PC-9 (cell line): Measurements from ENCODE around the gene IL23R. TPM values are rescaled to one million over a fixed set of nuclear protein-coding genes. Genes with fewer than 3 reads are reported as not detected.

Experiments used
- BruUV-seq: library from RNA; stranded (reverse); fragments of 400-500 nt; replicated peaks from 2 replicates; lab custom pipeline; 2021; lab: Mats Ljungman, UMichigan
- CTCF ChIA-PET: fragments of 300-600 bp; sonication (Branson Sonifier 250); formaldehyde crosslinking; loops from one replicate; lab custom pipeline; 2022; ENCODE audit warnings: antibody characterized with exemption; lab: Charles Lee
- POLR2A ChIA-PET: fragments of 300-600 bp; sonication (Branson Sonifier 250); formaldehyde crosslinking; loops from one replicate; lab custom pipeline; 2022; ENCODE audit warnings: antibody characterized with exemption; ENCODE audit not compliant: unreplicated experiment; lab: Charles Lee
- DNase-seq, 2 experiments: peaks; one replicate each; pipeline versions ENCODE4 v3.0.0 to v3.0.0-alpha.2; 2015 to 2022; ENCODE audit warnings: mixed read lengths in 1 of 2
- H2AFZ ChIP-seq: fragments of 200-600 bp; sonication (generic); 2 replicates; pipeline ENCODE4 v1.8.1; 2017; ENCODE audit warnings: antibody characterized with exemption
- H3F3A ChIP-seq: fragments of 200-600 bp; sonication (generic); 2 replicates; pipeline ENCODE4 v1.8.1; 2017; ENCODE audit warnings: antibody characterized with exemption, mild to moderate bottlenecking, low read depth; ENCODE audit not compliant: insufficient read depth
- H3K27ac ChIP-seq: fragments of 200-600 bp; sonication (generic); 2 replicates; pipeline ENCODE4 v1.6.1; 2016; ENCODE audit warnings: mixed run types
- H3K27me3 ChIP-seq: fragments of 200-600 bp; sonication (generic); 2 replicates; pipeline ENCODE4 v1.6.1; 2016; ENCODE audit warnings: low read depth, mixed run types; ENCODE audit not compliant: insufficient read depth
- H3K36me3 ChIP-seq: fragments of 200-600 bp; sonication (generic); 2 replicates; pipeline ENCODE4 v1.6.1; 2016; ENCODE audit warnings: low read depth, mixed run types
- H3K4me1 ChIP-seq: fragments of 200-600 bp; sonication (generic); replicated peaks from 2 replicates; pipeline ENCODE4 v1.6.1; 2016; ENCODE audit warnings: mixed run types; ENCODE audit not compliant: insufficient read depth
- H3K4me2 ChIP-seq: fragments of 200-600 bp; sonication (generic); 2 replicates; pipeline ENCODE4 v1.6.1; 2017; ENCODE audit warnings: mixed run types
- H3K4me3 ChIP-seq: fragments of 200-600 bp; sonication (generic); 2 replicates; pipeline ENCODE4 v1.6.1; 2016; ENCODE audit warnings: mixed run types
- H3K79me2 ChIP-seq: fragments of 200-600 bp; sonication (generic); 2 replicates; pipeline ENCODE4 v1.6.1; 2017; ENCODE audit warnings: low read depth, mixed run types
- H3K9me2 ChIP-seq: fragments of 200-600 bp; sonication (generic); 2 replicates; pipeline ENCODE4 v1.8.1; 2017; ENCODE audit warnings: mild to moderate bottlenecking; ENCODE audit not compliant: insufficient read depth
- H3K9me3 ChIP-seq: fragments of 200-600 bp; sonication (generic); 2 replicates; pipeline ENCODE4 v1.8.1; 2016; ENCODE audit warnings: low read depth; ENCODE audit not compliant: insufficient read depth
- H4K20me1 ChIP-seq: fragments of 200-600 bp; sonication (generic); 2 replicates; pipeline ENCODE4 v1.8.1; 2017; ENCODE audit not compliant: insufficient read depth
- CTCF ChIP-seq: fragments of 200-600 bp; sonication (generic); conservative IDR thresholded peaks from 2 replicates; pipeline ENCODE4 v1.6.1; 2017; ENCODE audit warnings: mixed run types, antibody characterized with exemption, mild to moderate bottlenecking, moderate library complexity
- EZH2 ChIP-seq: fragments of 200-600 bp; sonication (generic); IDR thresholded peaks from 2 replicates; pipeline ENCODE4 v1.8.0; 2017; ENCODE audit warnings: antibody characterized with exemption, low read depth
- intact Hi-C: fragments of 100-400 bp; cut with micrococcal nuclease; formaldehyde crosslinking; loops from one replicate; pipeline ENCODE4 v1.10.0; 2022; ENCODE audit not compliant: unreplicated experiment
- total RNA-seq: library from RNA; stranded (reverse); gene quantifications from 2 replicates; pipeline ENCODE4 v1.2.3, GENCODE V29; 2021

IL23R gene
- total RNA-seq, 1 experiment from 2014 or later, result not detected

DNA sequence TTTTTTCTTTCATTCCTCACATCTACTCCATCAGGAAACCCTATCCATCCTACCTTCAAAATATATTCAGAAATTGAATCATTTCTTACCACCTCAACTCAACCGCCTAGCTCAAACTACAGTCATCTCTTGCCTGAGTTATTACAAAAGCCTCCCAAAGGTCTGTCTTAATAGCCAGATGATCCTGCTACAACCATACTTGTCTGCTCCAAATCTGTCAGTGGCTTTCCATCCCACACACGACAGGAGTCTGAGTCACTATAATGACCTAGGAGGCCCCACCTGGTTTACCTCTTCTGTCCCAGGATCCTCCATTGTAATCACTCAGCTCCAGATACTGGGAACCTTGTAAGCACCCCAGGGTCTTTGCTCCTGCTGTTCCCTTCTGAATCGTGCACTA is 104.3 kb downstream of the IL23R start:
- BruUV-seq, result no TSS peak
- no peaks in the 10 kb centered on the region for H3K4me1 ChIP-seq
- H3K27me3 ChIP-seq, result no peaks in the 10 kb centered on the region
- no peaks in the 10 kb centered on the region for H4K20me1 ChIP-seq
- no peaks in the 10 kb centered on the region for H3K9me2 ChIP-seq
- no peaks in the 10 kb centered on the region for H3K36me3 ChIP-seq
- ChIA-PET CTCF (no interaction called here), POLR2A (no interaction called here)
- no peaks in the 10 kb centered on the region for H3F3A ChIP-seq
- H3K4me2 ChIP-seq, result no peak overlapping the region
- no peak overlapping the region for H3K4me3 ChIP-seq
- H2AFZ ChIP-seq, result no peak overlapping the region
- no peak for DNase-seq
- H3K79me2 ChIP-seq, result no peaks in the 10 kb centered on the region
- H3K9me3 ChIP-seq, result no peaks in the 10 kb centered on the region
- TF ChIP-seq EZH2 (no peak), CTCF (no peak)
- intact Hi-C loops, result no loop called here
- no peak overlapping the region for H3K27ac ChIP-seq

DNA sequence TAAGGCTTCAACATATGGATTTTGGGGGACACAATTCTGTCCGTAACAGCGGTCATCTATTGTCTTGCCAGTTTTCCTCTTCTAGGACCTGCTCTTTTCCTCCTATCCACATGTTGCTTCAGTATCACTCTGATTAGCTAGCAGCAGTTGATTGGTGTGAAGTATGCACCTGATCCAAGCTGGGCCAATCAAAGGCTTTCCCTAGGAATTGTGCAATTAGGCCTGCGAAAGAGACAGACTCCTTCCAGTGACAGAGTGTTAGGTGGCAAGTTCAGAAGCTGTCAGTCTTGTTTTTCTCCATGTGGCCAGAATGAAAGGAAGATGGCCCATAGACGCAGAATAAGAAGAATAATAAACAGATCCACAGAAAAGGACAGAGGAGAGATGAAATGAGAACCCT is 107.3 kb downstream of the IL23R start:
- TF ChIP-seq CTCF (no peak), EZH2 (no peak)
- DNase-seq, result no peak
- H3K79me2 ChIP-seq, result no peaks in the 10 kb centered on the region
- no peak overlapping the region for H2AFZ ChIP-seq
- H3K27ac ChIP-seq, result no peak overlapping the region
- no peaks in the 10 kb centered on the region for H3K4me1 ChIP-seq
- no peaks in the 10 kb centered on the region for H3F3A ChIP-seq
- no peaks in the 10 kb centered on the region for H3K9me3 ChIP-seq
- ChIA-PET CTCF (no interaction called here), POLR2A (no interaction called here)
- H3K4me3 ChIP-seq, result no peak overlapping the region
- no TSS peak for BruUV-seq
- H4K20me1 ChIP-seq, result no peaks in the 10 kb centered on the region
- no peak overlapping the region for H3K4me2 ChIP-seq
- no peaks in the 10 kb centered on the region for H3K36me3 ChIP-seq
- intact Hi-C loops, result no loop called here
- H3K9me2 ChIP-seq, result no peaks in the 10 kb centered on the region
- H3K27me3 ChIP-seq, result no peaks in the 10 kb centered on the region

DNA sequence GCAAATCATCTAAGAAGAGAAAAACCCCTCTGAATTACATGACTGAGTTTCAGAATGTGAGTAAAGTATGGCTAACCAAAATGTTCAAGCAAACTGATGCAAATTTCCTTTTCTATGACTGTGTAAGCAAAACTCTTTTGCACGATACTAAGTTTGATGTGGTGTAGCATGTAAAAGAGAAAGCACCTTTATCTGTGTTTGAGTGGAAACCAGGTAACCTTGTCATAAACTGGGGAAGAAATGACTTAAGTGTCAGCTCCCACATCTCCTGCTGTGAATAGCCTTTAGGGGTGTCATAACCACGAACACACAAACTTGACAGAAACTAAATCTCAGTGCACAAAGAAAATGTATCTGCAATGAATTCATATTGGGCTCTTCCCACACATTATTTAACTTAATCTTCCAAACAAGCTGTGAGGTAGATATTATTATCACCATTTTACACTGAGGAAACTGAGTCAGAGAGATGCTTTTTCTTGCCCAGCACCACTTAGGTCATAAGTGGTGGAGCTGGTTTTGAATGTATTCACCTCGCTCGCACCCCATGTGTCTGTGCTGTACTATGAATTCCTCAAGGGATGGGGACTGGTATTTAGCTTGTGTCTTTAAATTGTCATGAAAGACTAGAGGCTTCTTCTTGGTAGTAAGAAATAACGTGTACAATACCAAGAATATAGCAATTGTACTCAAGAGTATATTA is 108.5 kb downstream of the IL23R start:
- intact Hi-C loops, result no loop called here
- no peak for TF ChIP-seq CTCF
- no peak for TF ChIP-seq EZH2
- DNase-seq, result no peak

More for the DNA sequence above, 108.5 kb downstream of the IL23R start:
- no peaks in the 10 kb centered on the region for H3K9me2 ChIP-seq
- H3K79me2 ChIP-seq, result no peaks in the 10 kb centered on the region
- H4K20me1 ChIP-seq, result no peaks in the 10 kb centered on the region
- ChIA-PET POLR2A (no interaction called here), CTCF (no interaction called here)
- H2AFZ ChIP-seq, result no peak overlapping the region
- no peaks in the 10 kb centered on the region for H3K36me3 ChIP-seq
- H3K27ac ChIP-seq, result no peak overlapping the region
- H3K4me2 ChIP-seq, result no peak overlapping the region
- no TSS peak for BruUV-seq
- H3F3A ChIP-seq, result no peaks in the 10 kb centered on the region
- H3K4me1 ChIP-seq, result no peaks in the 10 kb centered on the region
- no peaks in the 10 kb centered on the region for H3K27me3 ChIP-seq
- H3K9me3 ChIP-seq, result no peaks in the 10 kb centered on the region
- no peak overlapping the region for H3K4me3 ChIP-seq
